Stimulated activated naive B cell treated with anti-CD40 and anti-IgM and Interleukin-4, amounts not matched to agents 10 μg/mL and 1 μg/mL and 100 μg/mL, for 72 hours (primary cell): ENCODE results near the gene XXYLT1.
A peak's percentile ranks its signal among the peaks of the same experiment; 100 is the strongest.

Experiments used
- ATAC-seq, 2 donors: fragments of 150-1000 bp; cut with Tn5 transposase; replicated peaks; 2 replicates each; pipeline ENCODE4 v1.10.0; 2021; ENCODE audit warnings: moderate library complexity in 1 of 2
- DNase-seq: peaks from one replicate; pipeline ENCODE4 v3.0.0; 2021
- H3K27ac Mint-ChIP-seq: one replicate; pipeline ENCODE4 v1.8.0; 2022; ENCODE audit warnings: mild to moderate bottlenecking, mixed read lengths
- H3K27me3 Mint-ChIP-seq, 2 donors: one replicate each; pipeline ENCODE4 v1.8.0; 2022; ENCODE audit warnings: mixed read lengths in 2 of 2
- H3K36me3 Mint-ChIP-seq, 2 donors: one replicate each; pipeline ENCODE4 v1.8.0; 2022; ENCODE audit warnings: mixed read lengths in 2 of 2, mild to moderate bottlenecking in 1 of 2
- H3K4me1 Mint-ChIP-seq, 2 donors: one replicate each; pipeline ENCODE4 v1.8.0; 2022; ENCODE audit warnings: mixed read lengths in 2 of 2, mild to moderate bottlenecking in 1 of 2
- H3K4me3 Mint-ChIP-seq, 2 donors: one replicate each; pipeline ENCODE4 v1.8.0; 2022; ENCODE audit warnings: mild to moderate bottlenecking in 2 of 2, mixed read lengths in 2 of 2, moderate library complexity in 1 of 2
- H3K9me3 Mint-ChIP-seq, 2 donors: one replicate each; pipeline ENCODE4 v1.8.0; 2022; ENCODE audit warnings: mixed read lengths in 2 of 2, mild to moderate bottlenecking in 1 of 2

Gene XXYLT1

DNA sequence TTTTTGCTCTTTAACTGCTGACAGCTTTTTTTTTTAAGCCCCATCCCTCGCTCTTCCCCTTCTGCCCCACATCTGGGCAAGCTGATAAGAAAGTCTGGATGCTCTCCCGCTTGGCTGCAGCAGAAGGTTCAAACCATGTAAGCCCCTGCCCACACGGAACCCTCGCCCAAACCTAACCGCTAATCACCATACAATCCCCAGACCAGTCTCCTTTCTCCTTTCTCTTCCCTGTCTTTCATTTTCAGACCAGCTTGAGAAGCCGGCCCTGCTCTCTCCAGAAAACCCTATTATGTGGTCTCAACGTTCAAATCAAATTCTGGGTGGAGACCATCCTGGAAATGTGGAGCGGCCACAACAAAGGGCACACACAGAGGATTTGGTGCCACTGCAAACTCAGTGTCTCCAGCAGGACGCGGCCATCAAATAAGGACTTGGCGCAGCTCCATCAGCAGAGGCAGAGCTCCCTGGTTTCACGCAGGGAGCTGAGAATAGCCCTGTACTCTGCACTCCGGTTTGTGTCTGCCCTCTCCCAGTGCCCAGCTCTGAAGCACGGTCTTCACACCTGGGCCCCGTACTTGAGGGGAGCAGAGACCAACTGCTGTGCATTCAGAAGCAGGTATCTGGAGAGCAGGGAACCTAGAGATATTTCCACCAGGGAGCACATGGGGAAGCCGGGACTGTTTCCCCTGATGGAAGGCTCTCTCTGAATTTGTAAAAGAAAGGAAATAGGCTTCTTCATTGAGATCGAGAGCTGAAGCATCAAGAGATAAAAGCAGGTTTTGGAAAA, 92.6 kb downstream of the XXYLT1 start:
- ATAC-seq (no peak), DNase-seq (no peak)
- no peak overlapping the region for H3K4me3 Mint-ChIP-seq
- no peak overlapping the region for H3K27ac Mint-ChIP-seq
- H3K4me1 Mint-ChIP-seq = peaks cover 20 to 21% of the 10 kb centered on the region in 2 donors
- H3K9me3 Mint-ChIP-seq = no peaks in the 10 kb centered on the region
- peaks cover 18 to 27% of the 10 kb centered on the region in 2 donors for H3K36me3 Mint-ChIP-seq
- H3K27me3 Mint-ChIP-seq = peaks cover 17 to 28% of the 10 kb centered on the region in 2 donors

DNA sequence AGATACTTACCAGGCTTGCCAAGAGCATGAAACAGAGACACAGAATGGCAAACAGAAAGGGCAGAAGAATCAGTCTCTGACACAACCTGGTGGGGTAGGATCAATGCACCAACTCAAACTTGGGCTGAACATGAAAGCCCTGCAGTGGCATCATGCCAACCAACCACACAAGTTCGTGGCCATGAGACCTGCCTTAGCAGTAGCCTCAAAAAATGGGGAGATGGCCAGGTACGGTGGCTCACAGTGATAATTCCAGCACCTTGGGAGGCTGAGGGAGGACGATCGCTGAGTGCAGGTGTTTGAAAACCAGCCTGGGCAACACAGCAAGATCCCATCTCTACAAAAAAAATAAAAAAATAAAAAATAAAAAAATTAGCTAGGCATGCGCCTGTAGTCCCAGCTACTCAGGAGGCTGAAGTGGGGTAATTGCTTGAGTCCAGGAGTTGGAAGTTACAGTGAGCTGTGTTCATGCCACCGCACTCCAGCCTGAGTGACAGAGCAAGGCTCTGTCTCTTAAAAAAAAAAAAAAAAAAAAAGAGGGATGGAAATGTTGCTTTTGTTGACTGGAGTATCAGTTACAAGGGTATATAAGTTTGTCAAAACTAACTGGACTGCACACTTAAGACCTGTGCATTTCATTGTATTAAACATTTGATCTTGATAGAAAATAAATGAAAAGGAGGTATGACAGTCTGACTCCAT, 93.4 kb downstream of the XXYLT1 start:
- H3K4me1 Mint-ChIP-seq = peaks cover 22% of the 10 kb centered on the region in 2 donors
- H3K9me3 Mint-ChIP-seq = no peaks in the 10 kb centered on the region
- no peak overlapping the region for H3K27ac Mint-ChIP-seq
- ATAC-seq (no peak), DNase-seq (no peak)
- H3K27me3 Mint-ChIP-seq = peaks cover 17 to 30% of the 10 kb centered on the region in 2 donors
- H3K4me3 Mint-ChIP-seq = no peak overlapping the region
- H3K36me3 Mint-ChIP-seq = peaks cover 18 to 27% of the 10 kb centered on the region in 2 donors

DNA sequence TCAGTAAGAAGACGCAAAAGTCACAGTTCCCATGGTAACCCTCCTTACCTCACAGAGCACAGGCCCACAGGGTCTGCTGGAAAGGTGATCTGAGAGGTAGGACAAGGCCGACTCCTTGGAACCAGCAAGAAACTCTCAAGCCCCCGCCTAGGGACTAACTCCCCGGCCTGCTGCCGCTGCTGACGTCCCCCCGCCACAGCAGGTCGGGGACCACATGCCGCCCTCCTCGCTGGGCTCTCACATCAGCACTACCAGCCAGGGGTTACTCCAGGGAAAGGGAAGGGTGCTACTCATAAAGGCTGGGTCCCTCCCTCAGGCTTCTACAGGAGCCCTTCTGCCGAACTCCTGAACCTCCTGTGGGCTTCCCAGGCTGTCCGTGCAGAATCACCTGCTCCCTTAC, 94.2 kb downstream of the XXYLT1 start:
- peaks cover 27 to 30% of the 10 kb centered on the region in 2 donors for H3K4me1 Mint-ChIP-seq
- no peak overlapping the region for H3K27ac Mint-ChIP-seq
- no peak overlapping the region for H3K4me3 Mint-ChIP-seq
- no peaks in the 10 kb centered on the region for H3K9me3 Mint-ChIP-seq
- DNase-seq (no peak), ATAC-seq (no peak)
- peaks cover 18 to 27% of the 10 kb centered on the region in 2 donors for H3K36me3 Mint-ChIP-seq
- H3K27me3 Mint-ChIP-seq = peaks cover 17 to 36% of the 10 kb centered on the region in 2 donors

DNA sequence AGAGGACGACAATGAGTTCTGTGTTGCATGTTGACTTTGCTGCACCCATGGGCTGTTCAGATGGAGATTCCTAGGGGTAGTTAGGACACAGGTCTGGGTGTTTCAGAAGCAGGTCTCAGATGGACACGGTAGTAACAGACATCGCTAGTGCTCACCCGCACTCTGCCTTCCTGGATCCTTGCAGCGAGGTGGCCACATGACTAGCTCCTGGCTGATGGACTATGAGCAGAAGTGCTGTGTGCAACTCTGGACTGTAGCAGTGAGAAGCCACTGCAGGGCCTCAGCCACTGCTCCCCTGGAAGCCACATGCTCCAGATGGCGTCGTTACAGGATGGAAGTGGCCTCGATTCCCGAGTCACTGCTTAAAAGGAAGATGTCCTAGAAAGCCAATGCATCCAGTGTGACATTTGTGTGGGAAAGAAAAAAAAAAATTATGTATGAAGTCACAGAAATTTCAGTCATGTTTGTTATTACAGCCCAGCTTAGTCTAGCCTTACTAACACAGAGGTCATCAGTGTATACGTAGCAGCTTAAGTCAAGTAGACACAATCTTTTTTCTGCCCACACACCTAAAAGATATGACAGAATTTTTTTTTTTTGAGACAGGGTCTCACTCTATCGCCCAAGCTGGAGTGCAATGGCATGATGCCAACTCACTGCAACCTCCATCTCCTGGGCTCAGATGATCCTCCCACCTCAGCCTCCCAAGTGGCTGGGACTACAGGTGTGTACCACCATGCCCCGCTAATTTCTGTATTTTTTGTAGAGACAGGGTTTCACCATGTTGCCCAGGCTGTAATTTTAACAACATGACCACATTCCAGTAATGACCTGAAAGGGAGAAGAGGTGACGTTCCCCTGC, 95.3 kb downstream of the XXYLT1 start:
- Mint-ChIP-seq H3K9me3 (no peaks in the 10 kb centered on the region), H3K27me3 (peaks cover 17 to 36% of the 10 kb centered on the region in 2 donors), H3K36me3 (peaks cover 17 to 27% of the 10 kb centered on the region in 2 donors), H3K27ac (no peak overlapping the region), H3K4me1 (peaks cover 27 to 38% of the 10 kb centered on the region in 2 donors), H3K4me3 (no peak overlapping the region)
- DNase-seq (no peak), ATAC-seq (no peak)

DNA sequence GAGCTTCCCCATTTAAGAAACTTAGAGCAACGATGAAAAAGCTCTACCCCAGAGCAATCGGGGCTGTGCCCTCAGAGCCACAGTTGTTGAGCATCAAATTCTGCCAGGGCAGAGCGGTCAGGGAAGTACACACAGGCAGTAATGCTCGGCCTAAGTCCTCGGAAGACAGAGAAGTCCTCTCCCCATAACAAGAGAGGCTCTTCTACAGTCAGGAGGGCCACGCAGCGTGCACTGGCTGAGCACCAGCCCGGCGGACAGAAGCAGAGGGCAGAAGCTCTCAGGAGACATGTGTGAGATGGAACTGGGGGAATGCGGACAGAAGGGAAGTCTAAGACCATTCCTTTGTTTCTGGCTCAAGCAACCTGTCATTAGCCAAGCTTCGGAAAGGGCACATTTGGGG, 95.9 kb downstream of the XXYLT1 start:
- ATAC-seq (no peak), DNase-seq (no peak)
- H3K27me3 Mint-ChIP-seq = peaks cover 17 to 30% of the 10 kb centered on the region in 2 donors
- H3K9me3 Mint-ChIP-seq = no peaks in the 10 kb centered on the region
- H3K36me3 Mint-ChIP-seq = peaks cover 17 to 27% of the 10 kb centered on the region in 2 donors
- H3K4me3 Mint-ChIP-seq = no peak overlapping the region
- H3K27ac Mint-ChIP-seq = no peak overlapping the region
- H3K4me1 Mint-ChIP-seq = peaks cover 23 to 36% of the 10 kb centered on the region in 2 donors

- no peak for ATAC-seq
- Mint-ChIP-seq H3K4me3 (no peak overlapping the region), H3K9me3 (no peaks in the 10 kb centered on the region), H3K36me3 (peaks cover 11 to 24% of the 10 kb centered on the region in 2 donors), H3K27me3 (peaks cover 13 to 16% of the 10 kb centered on the region in 2 donors), H3K27ac (no peak overlapping the region), H3K4me1 (peaks cover 18 to 27% of the 10 kb centered on the region in 2 donors)
- no peak for DNase-seq
These were observed 97.3 kb downstream of the XXYLT1 start for GRCh38 chr3:195173657-195174056.

GRCh38 chr3:195172896-195173295, 98.1 kb downstream of the XXYLT1 start:
- no peaks in the 10 kb centered on the region for H3K9me3 Mint-ChIP-seq
- H3K27me3 Mint-ChIP-seq = peaks cover 5 to 9% of the 10 kb centered on the region in 2 donors
- ATAC-seq (no peak), DNase-seq (no peak)
- H3K4me3 Mint-ChIP-seq = no peak overlapping the region
- H3K27ac Mint-ChIP-seq = no peak overlapping the region
- peaks cover 14 to 19% of the 10 kb centered on the region in 2 donors for H3K4me1 Mint-ChIP-seq
- H3K36me3 Mint-ChIP-seq = peaks cover 10 to 17% of the 10 kb centered on the region in 2 donors

GRCh38 chr3:195172039-195172684, 98.8 kb downstream of the XXYLT1 start:
- peak; percentile 72 to 88 for ATAC-seq
- peaks cover 14 to 18% of the 10 kb centered on the region in 2 donors for H3K4me1 Mint-ChIP-seq

DNA sequence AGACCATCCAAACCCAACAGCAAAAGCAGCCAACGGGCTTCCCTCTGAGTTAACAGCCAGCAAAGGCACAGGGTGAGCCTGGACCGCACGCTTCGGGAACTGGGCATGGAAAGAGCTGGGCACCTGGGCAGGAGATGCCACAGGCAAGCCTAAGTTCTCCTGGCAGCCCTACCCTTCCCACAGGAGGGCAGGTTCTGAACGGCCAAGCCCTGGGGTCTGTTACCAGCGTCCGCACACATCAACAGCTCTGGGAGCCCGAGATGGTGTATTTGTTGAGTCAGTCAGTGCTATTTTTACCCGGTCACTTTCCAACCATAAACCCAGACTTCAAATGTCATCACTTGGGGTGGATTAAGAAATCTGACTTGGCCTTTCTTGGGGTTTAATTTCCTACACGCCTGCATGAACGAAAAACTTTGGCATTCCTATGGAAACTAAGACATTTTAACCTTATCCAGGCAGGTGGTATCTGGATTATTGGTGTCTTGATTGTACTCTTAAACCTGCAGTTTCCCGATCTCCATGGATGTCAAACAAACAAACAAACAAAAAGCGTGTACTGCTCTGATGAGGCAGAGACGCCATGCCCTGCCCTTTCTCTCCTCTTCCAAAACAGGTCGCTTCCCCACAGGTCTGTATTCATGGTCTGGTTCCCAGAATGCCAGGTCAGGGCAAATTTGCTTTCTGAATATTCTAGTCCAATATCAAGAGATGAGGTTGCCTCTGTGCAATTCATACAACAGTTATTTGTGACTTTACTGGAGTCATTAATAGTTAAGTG, 99.7 kb downstream of the XXYLT1 start:
- Mint-ChIP-seq H3K4me1 (peaks cover 15 to 18% of the 10 kb centered on the region in 2 donors), H3K4me3 (no peak overlapping the region), H3K27ac (no peak overlapping the region), H3K36me3 (peaks cover 5 to 10% of the 10 kb centered on the region in 2 donors), H3K27me3 (peaks cover 0 to 7% of the 10 kb centered on the region in 2 donors), H3K9me3 (no peaks in the 10 kb centered on the region)
- DNase-seq (no peak), ATAC-seq (no peak)

More at GRCh38 chr3:195172039-195172684, 98.8 kb downstream of the XXYLT1 start:
- no peaks in the 10 kb centered on the region for H3K9me3 Mint-ChIP-seq
- H3K27me3 Mint-ChIP-seq = peaks cover 1 to 7% of the 10 kb centered on the region in 2 donors
- H3K36me3 Mint-ChIP-seq = peaks cover 7 to 13% of the 10 kb centered on the region in 2 donors
- H3K27ac Mint-ChIP-seq = no peak overlapping the region
- DNase-seq = no peak
- H3K4me3 Mint-ChIP-seq = no peak overlapping the region

- Mint-ChIP-seq H3K27ac (no peak overlapping the region), H3K4me1 (peaks cover 19 to 23% of the 10 kb centered on the region in 2 donors), H3K9me3 (no peaks in the 10 kb centered on the region), H3K36me3 (peaks cover 5 to 9% of the 10 kb centered on the region in 2 donors), H3K4me3 (no peak overlapping the region), H3K27me3 (peaks cover 0 to 7% of the 10 kb centered on the region in 2 donors)
- DNase-seq (no peak), ATAC-seq (no peak)
These were observed 100.5 kb downstream of the XXYLT1 start for GRCh38 chr3:195170496-195170895.

- Mint-ChIP-seq H3K27ac (no peak overlapping the region), H3K9me3 (peaks cover 0 to 3% of the 10 kb centered on the region in 2 donors), H3K4me3 (no peak overlapping the region), H3K4me1 (peaks cover 18 to 29% of the 10 kb centered on the region in 2 donors), H3K36me3 (no peaks in the 10 kb centered on the region), H3K27me3 (peaks cover 0 to 7% of the 10 kb centered on the region in 2 donors)
- DNase-seq = no peak
- no peak for ATAC-seq
These were observed 101.8 kb downstream of the XXYLT1 start for GRCh38 chr3:195169011-195169649.

GRCh38 chr3:195168009-195168762, 102.8 kb downstream of the XXYLT1 start:
- no peak overlapping the region for H3K27ac Mint-ChIP-seq
- H3K27me3 Mint-ChIP-seq = peaks cover 0 to 7% of the 10 kb centered on the region in 2 donors
- ATAC-seq (no peak), DNase-seq (no peak)
- peaks cover 23 to 29% of the 10 kb centered on the region in 2 donors for H3K4me1 Mint-ChIP-seq
- no peak overlapping the region for H3K4me3 Mint-ChIP-seq
- H3K9me3 Mint-ChIP-seq = peaks cover 0 to 3% of the 10 kb centered on the region in 2 donors
- H3K36me3 Mint-ChIP-seq = peaks cover 0 to 3% of the 10 kb centered on the region in 2 donors
